ENCODE results near the gene AAGAB.
"Not testable (repeated sequence)": the region's sequence is repeated elsewhere in the genome, so short reads cannot be mapped to it uniquely, and the experiment has no call there.

Gene AAGAB

DNA sequence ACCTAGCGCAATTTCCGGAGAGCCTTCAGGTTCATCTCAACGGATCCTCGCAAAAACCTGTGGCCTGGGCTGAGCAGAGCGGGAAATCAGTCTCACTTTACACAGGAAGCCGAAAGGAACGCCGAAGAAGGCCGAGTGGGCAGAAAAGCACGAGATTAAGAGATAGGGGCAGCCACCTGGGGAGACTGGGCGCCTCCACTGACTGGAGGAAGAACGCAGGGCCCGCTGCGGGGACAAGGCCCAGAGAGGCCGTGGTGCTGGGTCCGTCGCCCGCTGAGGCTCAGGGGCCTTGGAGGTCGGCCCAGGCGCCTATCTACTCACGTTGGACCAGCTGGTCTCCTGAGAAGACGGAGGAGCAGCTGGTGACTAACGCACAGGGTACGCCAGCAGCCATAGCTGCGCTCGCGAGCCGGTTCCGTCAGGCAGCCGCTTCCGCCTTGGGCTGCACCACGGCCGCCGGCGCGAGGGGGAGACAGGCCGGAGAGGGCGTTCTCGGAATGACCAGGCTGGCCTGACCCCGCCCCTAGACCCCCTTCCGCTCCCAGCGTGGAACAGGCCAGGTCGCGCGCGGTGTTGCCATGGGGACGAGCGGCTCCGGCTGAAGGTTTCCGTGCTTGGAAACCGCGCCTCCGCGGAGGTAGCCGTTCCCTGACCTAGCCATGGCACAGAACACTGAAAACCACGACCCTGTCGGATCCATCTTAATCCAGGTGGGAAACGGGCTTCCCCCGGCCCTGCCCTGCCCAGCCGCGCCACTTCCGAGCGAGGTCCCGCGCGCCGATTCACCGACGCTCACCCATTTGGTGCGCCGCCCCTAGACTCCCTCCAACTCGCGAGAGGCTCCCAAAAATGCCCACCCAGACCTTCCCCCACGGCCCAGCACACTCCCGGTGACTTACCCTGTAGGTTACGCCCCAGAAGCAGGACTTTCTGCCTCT, at the start of gene AAGAB, which contains the start of gene IQCH:
Gene AAGAB (minus strand): TSS at position 424 of the 938 bp plus-strand sequence. CDS start 30 bp downstream, at position 394.
Gene IQCH (plus strand): TSS at position 549 of the 938 bp plus-strand sequence. CDS start 111 bp downstream, at position 660.
- DNase-seq (ENCODE audit: low read depth in 2 of 2), result peak; percentile 93 to 96

GRCh38 chr15:67303490-67304363, 49.3 kb upstream of the AAGAB start:
- DNase-seq (ENCODE audit: low read depth in 2 of 2), result no peak

DNA sequence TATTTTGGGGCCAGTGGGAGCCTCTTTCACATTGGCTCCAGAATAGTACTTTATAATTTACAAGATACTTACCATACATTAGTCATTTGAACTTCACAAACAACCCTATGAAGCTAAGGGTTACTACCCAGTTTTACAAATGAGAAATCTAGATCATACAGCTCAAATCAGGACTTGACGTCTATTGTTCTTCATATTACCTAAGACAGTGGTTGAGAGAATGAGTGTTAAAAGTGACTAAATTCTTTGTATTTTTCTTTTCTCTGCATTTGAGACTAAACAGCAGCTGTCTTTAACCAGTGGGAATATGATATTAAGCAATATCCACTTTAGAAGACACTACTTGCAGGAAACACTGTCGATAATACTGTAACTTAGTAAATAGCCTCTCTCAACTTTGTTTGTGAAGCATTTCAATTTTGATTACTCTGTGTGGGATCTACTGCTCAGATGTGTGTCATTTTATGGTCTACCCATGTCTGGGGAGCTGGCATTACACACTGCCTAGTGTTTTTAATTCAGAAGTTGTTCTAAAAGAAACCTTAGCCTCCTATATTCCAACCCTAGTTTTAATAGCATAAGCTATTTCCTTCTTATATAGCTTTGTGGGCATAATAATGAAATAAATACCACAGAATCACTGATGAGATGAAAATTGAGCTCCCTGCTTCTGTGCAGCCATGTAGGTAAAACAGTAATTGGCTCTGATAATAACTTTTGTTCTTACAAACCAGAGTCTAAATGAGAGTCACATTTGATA, 46.0 kb upstream of the AAGAB start:
- DNase-seq (ENCODE audit: low read depth in 2 of 2), result no peak

DNA sequence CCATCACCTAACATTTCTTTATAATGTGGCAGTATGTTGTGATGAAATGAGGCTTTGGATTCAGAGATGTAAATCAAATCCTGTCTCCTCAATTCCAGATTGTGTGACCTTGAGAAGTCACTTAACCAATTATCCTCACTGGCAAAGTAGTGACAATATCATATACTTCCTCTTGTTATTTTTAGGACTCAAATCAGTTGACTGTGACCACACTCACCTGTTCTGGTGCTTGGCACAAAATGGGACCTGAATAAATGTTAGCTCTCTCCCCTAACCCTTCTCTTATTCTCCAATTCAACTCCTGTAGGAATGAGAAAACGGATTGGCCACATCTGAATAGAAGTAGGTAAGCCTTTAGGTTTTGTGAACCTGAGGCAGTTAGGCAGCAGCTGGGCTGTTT, 42.2 kb upstream of the AAGAB start:
- DNase-seq (ENCODE audit: low read depth in 2 of 2), result no peak

DNA sequence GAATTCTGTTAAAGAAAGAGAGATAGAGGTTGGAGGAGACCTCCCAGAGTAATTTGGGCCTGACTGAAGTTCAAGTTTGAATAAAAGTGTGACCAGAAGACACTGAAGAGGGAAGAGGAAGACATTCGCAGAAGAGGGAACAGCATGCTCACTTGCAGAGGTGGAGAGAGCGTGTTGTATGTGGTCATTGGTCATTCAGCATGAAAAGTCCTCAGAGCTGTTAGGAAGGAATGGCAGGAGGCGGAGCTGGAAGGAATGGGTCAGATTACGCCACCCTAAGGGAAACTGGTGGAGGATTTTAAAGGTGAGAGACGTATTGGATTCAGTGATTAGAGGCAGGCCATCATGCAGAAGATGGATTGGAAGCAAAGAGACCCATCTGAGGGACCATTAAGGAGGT, 41.7 kb upstream of the AAGAB start:
- no peak for DNase-seq (ENCODE audit: low read depth in 2 of 2)

DNA sequence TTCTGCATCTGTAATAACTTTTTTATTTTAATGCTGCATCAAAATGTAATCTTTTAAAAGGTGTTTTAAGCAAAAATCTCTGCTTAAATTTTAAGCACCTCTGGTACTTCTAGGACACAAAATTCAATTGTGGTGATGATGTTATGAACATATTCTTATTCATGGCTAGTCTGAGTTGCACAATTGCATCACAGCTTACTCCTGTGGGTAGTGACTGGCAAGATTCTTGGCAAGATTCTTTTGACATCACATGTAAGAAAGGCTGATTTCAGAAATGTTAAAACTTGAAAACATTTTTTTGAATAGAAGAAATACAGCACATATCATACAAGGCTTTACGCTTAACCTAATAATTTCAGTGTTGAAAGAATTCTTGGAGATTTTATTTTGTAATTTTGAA, 35.9 kb upstream of the AAGAB start:
- no peak for DNase-seq (ENCODE audit: low read depth in 2 of 2)

- not testable (repeated sequence) for DNase-seq (ENCODE audit: low read depth in 2 of 2)
These were observed 31.9 kb upstream of the AAGAB start for GRCh38 chr15:67286400-67286799.

DNA sequence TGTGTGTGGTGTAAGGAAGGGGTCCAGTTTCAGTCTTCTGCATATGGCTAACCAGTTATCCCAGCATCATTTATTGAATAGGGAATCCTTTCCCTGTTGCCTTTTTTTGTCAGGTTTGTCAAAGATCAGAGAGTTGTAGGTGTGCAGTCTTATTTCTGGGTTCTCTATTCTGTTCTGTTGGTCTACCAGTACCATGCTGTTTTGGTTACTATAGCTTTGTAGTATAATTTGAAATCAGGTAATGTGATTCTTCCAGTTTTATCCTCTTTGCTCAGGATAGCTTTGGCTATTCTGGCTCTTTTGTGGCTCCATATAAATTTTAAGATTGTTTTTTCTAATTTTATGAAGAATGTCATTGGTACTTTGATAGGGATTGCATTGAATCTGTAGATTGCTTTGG, 31.2 kb upstream of the AAGAB start:
- not testable (repeated sequence) for DNase-seq (ENCODE audit: low read depth in 2 of 2)

GRCh38 chr15:67281714-67282113, 27.3 kb upstream of the AAGAB start:
- DNase-seq (ENCODE audit: low read depth in 2 of 2), result no peak

GRCh38 chr15:67280217-67280616, 25.8 kb upstream of the AAGAB start:
- DNase-seq (ENCODE audit: low read depth in 2 of 2), result no peak

- no peak for DNase-seq (ENCODE audit: low read depth in 2 of 2)
These were observed 22.2 kb upstream of the AAGAB start for GRCh38 chr15:67276666-67277065.

DNA sequence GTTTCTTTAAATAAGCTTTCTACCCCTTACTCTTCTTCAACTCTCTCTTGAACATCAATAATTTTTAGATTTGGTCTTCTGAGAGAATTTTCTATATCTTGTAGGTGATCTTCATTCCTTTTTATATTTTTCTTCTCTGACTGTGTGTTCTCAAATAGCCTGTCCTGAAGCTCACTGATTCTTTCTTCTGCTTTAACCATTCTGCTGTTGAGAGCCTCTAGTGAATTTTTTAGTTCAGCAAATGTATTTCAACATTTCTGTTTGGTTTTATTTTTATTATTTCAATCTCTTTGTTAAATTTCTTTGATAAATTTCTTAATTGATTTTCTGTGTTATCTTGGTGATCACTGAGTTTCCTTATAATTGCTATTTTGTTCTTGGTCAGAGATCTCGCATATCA, 19.8 kb upstream of the AAGAB start:
- DNase-seq (ENCODE audit: low read depth in 2 of 2), result no peak

DNA sequence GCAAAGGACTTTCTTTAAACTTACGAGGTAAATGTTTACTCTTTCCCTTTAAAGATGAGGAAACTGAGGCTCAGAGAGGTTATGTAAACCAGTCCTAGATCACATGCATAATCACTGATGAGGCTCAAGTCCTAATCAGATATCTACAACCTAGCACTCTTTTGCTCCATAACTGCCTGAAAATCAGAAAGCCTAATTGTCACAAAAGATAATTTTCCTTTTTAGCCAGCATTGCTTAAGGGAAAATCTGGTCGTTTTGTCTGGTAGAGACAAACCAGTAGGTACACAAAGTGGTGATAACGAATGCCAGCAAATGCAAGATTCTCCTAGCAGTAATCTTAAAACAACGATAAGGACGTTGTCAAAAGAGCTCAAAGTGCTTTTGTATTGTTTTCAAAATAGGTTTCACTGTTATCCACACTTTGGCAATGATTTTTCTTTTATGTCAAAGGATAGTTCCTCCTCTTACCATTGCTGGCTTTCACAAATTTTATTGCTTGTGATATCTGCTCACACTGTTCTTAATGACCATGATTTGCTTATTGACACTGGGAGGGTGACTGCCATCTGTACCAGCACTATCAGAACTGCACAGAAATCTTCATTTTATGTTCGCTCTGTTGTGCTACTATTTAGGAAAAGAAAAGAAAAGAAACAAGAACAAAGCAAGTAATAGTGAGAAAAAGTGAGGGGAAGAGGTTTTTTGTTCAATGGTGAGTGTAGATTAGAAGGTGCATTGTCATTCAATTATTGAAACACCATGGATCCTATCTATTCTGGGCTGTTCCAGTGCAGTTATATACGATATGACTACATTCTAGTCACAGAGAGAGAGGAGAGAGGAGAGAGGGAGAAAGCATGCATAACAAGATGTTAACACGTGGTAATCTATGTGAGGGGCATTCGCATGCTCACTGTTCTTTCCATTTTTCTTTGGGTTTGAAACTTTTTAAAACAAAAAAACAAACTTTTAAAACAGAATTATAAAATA, 13.8 kb upstream of the AAGAB start:
- DNase-seq (ENCODE audit: low read depth in 2 of 2), result no peak

DNA sequence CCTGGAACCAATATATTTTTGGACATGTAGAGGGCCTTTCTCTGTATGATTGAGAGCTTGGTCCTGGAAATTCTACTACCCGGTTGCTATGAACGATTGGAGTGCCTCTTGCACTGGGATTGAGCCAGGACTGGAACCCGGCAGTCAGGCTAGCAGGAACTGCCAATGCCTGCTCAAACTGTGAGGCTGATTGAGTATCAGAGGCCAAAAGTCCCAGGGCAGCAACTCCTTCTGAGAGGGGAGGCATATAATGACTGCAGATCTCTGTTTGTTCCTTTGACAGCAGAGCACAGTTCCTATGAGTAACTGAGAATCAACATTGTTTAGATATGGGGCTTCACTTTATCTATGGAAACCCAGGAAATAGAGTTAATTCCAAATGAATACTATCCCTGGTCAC, 13.0 kb upstream of the AAGAB start:
- no peak for DNase-seq (ENCODE audit: low read depth in 2 of 2)

GRCh38 chr15:67266870-67267269, 12.4 kb upstream of the AAGAB start:
- DNase-seq (ENCODE audit: low read depth in 2 of 2), result no peak

- no peak for DNase-seq (ENCODE audit: low read depth in 2 of 2)
These were observed 5.3 kb upstream of the AAGAB start for GRCh38 chr15:67259806-67260205.

GRCh38 chr15:67259379-67259778, 4.9 kb upstream of the AAGAB start:
- DNase-seq (ENCODE audit: low read depth in 2 of 2), result no peak

- DNase-seq (ENCODE audit: low read depth in 2 of 2), result not testable (repeated sequence)
These were observed 4.0 kb upstream of the AAGAB start for GRCh38 chr15:67258412-67258811.

GRCh38 chr15:67256051-67256450, 1.6 kb upstream of the AAGAB start:
- DNase-seq (ENCODE audit: low read depth in 2 of 2), result no peak

DNA sequence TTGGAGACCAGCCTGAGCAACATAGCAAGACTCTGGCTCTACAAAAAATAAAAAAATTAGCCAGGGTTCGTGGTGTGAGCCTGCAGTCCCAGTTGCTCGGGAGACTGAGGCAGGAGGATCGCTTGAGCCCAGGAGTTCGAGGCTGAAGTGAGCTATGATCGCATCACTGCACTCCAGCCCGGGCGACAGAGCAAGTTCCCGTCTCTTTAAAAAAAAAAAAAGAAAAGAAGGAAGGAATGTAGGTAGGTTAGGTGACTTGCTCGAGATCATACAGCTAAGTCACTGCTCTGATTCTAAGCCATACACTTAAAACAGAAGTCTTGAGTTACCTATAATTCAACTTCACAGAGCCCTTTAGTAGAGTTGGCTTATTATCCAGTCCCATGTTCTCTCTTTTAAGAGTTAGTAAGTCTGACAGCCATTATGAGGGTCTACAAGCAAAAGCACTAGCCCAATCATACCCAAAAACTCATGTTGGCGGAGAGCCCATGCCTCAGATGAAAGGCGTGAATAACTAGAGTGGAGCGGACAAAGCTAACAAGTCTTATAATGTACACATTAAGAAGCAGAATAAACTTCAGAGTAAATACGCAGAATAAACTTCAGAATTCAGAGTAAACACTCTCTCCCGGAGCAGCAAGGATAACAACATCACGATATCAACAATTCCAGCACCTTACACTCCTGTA, 768 bp downstream of the AAGAB start:
- no peak for DNase-seq (ENCODE audit: low read depth in 2 of 2)
